A549 (cell line): Measurements from ENCODE around the gene UQCC2.

Source experiments
- CEBPB ChIP-seq, 2 experiments: fragments of >200 bp in 1 of 2; sonication (Bioruptor Twin) in 1 of 2; formaldehyde crosslinking in 1 of 2; IDR thresholded peaks; 2 replicates each; pipeline ENCODE4 v1.6.1; 2012 to 2016
- SMC3 ChIP-seq: fragments of >200 bp; sonication (Bioruptor Twin); formaldehyde crosslinking; IDR thresholded peaks from 3 replicates; pipeline ENCODE4 v1.6.1; 2018; ENCODE audit warnings: inconsistent platforms
- SREBF2 ChIP-seq: fragments of 450-650 bp; IDR thresholded peaks from 2 replicates; pipeline ENCODE4 v1.6.1; 2014; ENCODE audit warnings: mild to moderate bottlenecking, moderate library complexity
- TF ChIP-seq, protein P1 (sequence below): fragments of >200 bp; sonication (Bioruptor Twin); formaldehyde crosslinking; IDR thresholded peaks from 3 replicates; pipeline ENCODE4 v1.5.1; 2016
- TF ChIP-seq, protein P2 (sequence below): fragments of 200-600 bp; sonication (generic); IDR thresholded peaks from 2 replicates; pipeline ENCODE4 v1.6.1; 2016; ENCODE audit warnings: antibody characterized with exemption, mild to moderate bottlenecking, moderate library complexity

DNA sequence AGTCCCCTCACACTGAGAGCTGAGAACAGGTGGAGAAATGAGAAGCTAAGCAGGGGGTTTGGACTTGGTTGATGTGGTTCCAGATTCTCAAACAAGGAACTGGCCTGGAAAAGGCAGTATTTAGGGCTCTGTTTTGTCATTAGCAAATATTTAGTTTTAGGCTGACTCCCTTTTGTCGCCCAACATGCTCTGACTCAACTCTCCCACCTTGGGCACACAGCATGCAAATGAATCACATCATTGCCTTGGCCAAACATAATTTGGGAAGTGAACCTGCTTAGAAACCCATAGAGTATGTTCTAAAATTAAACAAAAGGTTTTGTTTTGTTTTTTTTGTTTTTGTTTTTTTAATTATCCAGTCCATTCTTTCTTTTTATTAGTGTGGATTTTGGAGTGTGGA, 9.5 kb upstream of the UQCC2 start:
- TF ChIP-seq SREBF2 (no peak), SMC3 (no peak), CEBPB (IDR thresholded peaks at IDR 0.05) (no peak)
- TF ChIP-seq, protein P1, sequence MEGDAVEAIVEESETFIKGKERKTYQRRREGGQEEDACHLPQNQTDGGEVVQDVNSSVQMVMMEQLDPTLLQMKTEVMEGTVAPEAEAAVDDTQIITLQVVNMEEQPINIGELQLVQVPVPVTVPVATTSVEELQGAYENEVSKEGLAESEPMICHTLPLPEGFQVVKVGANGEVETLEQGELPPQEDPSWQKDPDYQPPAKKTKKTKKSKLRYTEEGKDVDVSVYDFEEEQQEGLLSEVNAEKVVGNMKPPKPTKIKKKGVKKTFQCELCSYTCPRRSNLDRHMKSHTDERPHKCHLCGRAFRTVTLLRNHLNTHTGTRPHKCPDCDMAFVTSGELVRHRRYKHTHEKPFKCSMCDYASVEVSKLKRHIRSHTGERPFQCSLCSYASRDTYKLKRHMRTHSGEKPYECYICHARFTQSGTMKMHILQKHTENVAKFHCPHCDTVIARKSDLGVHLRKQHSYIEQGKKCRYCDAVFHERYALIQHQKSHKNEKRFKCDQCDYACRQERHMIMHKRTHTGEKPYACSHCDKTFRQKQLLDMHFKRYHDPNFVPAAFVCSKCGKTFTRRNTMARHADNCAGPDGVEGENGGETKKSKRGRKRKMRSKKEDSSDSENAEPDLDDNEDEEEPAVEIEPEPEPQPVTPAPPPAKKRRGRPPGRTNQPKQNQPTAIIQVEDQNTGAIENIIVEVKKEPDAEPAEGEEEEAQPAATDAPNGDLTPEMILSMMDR: no peak
- TF ChIP-seq, protein P2, sequence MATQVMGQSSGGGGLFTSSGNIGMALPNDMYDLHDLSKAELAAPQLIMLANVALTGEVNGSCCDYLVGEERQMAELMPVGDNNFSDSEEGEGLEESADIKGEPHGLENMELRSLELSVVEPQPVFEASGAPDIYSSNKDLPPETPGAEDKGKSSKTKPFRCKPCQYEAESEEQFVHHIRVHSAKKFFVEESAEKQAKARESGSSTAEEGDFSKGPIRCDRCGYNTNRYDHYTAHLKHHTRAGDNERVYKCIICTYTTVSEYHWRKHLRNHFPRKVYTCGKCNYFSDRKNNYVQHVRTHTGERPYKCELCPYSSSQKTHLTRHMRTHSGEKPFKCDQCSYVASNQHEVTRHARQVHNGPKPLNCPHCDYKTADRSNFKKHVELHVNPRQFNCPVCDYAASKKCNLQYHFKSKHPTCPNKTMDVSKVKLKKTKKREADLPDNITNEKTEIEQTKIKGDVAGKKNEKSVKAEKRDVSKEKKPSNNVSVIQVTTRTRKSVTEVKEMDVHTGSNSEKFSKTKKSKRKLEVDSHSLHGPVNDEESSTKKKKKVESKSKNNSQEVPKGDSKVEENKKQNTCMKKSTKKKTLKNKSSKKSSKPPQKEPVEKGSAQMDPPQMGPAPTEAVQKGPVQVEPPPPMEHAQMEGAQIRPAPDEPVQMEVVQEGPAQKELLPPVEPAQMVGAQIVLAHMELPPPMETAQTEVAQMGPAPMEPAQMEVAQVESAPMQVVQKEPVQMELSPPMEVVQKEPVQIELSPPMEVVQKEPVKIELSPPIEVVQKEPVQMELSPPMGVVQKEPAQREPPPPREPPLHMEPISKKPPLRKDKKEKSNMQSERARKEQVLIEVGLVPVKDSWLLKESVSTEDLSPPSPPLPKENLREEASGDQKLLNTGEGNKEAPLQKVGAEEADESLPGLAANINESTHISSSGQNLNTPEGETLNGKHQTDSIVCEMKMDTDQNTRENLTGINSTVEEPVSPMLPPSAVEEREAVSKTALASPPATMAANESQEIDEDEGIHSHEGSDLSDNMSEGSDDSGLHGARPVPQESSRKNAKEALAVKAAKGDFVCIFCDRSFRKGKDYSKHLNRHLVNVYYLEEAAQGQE: no peak
